Activated naive CD4-positive, alpha-beta T cell treated with anti-CD3 and anti-CD28 coated beads for 36 hours (primary cell): Measurements from ENCODE around the gene LDB2. TPM values are rescaled to one million over a fixed set of nuclear protein-coding genes. Genes with fewer than 3 reads are reported as not detected.
"Not testable (repeated sequence)": the region's sequence is repeated elsewhere in the genome, so short reads cannot be mapped to it uniquely, and the experiment has no call there.

Source experiments
- CTCF ChIA-PET: fragments of 350-600 bp; sonication (Branson Sonifier 250); formaldehyde crosslinking; loops from one replicate; lab custom pipeline; 2021; ENCODE audit warnings: antibody characterized with exemption; lab: Charles Lee
- DNase-seq: peaks from one replicate; pipeline ENCODE4 v3.0.0-alpha.2; 2020
- H3K27ac Mint-ChIP-seq: one replicate; pipeline ENCODE4 v1.8.0; 2021; ENCODE audit warnings: mild to moderate bottlenecking, mixed read lengths
- H3K27me3 Mint-ChIP-seq: one replicate; pipeline ENCODE4 v1.8.0; 2021; ENCODE audit warnings: low read depth, mixed read lengths
- H3K36me3 Mint-ChIP-seq: one replicate; pipeline ENCODE4 v1.8.0; 2021; ENCODE audit warnings: low read depth, mixed read lengths
- H3K4me1 Mint-ChIP-seq: one replicate; pipeline ENCODE4 v1.8.0; 2021; ENCODE audit warnings: low read depth, mixed read lengths
- H3K4me3 Mint-ChIP-seq: one replicate; pipeline ENCODE4 v1.8.0; 2021; ENCODE audit warnings: mild to moderate bottlenecking, moderate library complexity, mixed read lengths
- H3K9me3 Mint-ChIP-seq: one replicate; pipeline ENCODE4 v1.8.0; 2021; ENCODE audit warnings: mixed read lengths
- intact Hi-C: fragments of 100-400 bp; cut with micrococcal nuclease; formaldehyde crosslinking; loops from one replicate; pipeline ENCODE4 v1.15.1; 2023
- total RNA-seq, 2 experiments: library from RNA; stranded (reverse); gene quantifications; one replicate each; pipeline ENCODE4 v1.2.3, GENCODE V29; 2021

Gene LDB2
- total RNA-seq, 2 experiments from 2014 or later: not detected

DNA sequence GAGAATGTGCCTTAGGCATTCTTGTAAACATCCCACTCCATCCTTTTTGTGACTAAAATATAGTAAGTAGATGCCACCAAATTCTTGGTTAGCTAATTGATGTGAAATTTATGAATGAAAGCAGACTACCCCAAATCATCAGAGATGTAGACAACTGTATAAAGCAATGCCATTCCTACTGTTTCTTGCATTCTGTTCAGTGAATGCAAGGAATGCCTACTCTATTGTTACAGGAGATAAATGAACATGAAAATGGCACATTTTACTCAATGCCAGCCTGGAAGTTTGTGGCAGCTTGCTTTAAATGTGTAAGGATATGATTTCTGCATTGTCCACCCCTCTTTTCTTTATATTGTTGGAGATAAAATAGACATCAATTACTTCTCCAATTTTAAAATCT is 317.9 kb downstream of the LDB2 start:
- intact Hi-C loops: no loop called here
- Mint-ChIP-seq H3K36me3 (no peaks in the 10 kb centered on the region), H3K27ac (no peak overlapping the region), H3K9me3 (no peaks in the 10 kb centered on the region), H3K4me1 (no peaks in the 10 kb centered on the region), H3K4me3 (no peak overlapping the region), H3K27me3 (no peaks in the 10 kb centered on the region)
- CTCF ChIA-PET: no interaction called here
- DNase-seq: no peak

DNA sequence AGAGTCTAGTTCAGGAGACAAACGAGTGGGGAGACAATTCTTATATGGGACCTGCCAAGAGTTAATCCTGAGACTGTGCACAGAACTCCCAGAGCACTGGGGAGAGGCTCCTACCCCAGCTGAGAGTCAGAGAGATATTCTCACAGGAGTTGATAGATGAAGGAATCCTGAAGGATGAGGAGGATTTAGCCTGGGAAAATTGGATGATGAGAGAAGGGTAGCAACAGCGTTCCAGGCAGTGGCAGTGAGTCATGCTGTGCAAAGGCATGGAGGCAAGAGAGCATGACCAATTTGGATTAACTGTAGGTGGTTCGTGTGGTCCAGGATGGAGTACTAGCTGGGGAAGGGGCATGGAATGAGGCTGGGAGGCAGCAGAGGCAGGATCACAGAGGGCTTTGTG is 318.6 kb downstream of the LDB2 start:
- DNase-seq: no peak
- CTCF ChIA-PET: no interaction called here
- Mint-ChIP-seq H3K9me3 (no peaks in the 10 kb centered on the region), H3K36me3 (no peaks in the 10 kb centered on the region), H3K4me3 (no peak overlapping the region), H3K4me1 (no peaks in the 10 kb centered on the region), H3K27me3 (no peaks in the 10 kb centered on the region), H3K27ac (no peak overlapping the region)
- intact Hi-C loops: no loop called here

DNA sequence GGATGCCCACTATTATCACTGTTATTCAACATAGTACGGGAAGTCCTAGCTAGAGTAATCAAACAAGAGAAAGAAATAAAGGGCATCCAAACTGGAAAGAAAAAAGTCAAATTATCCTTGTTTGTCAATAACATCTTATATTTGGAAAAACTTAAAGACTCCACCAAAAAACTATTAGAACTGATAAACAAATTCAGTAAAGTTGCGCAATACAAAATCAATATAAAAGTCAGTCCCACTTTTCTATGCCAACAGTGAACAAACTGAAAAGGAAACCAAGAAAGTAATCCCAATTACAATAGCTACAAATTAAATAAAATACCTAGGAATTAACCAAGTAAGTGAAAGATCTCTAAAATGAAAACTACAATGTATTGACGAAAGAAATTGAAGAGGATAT is 321.3 kb downstream of the LDB2 start:
- H3K27me3 Mint-ChIP-seq: no peaks in the 10 kb centered on the region
- DNase-seq: no peak
- no peaks in the 10 kb centered on the region for H3K4me1 Mint-ChIP-seq
- no peak overlapping the region for H3K4me3 Mint-ChIP-seq
- CTCF ChIA-PET: no interaction called here
- H3K9me3 Mint-ChIP-seq: no peaks in the 10 kb centered on the region
- H3K36me3 Mint-ChIP-seq: no peaks in the 10 kb centered on the region
- no peak overlapping the region for H3K27ac Mint-ChIP-seq
- intact Hi-C loops: no loop called here

DNA sequence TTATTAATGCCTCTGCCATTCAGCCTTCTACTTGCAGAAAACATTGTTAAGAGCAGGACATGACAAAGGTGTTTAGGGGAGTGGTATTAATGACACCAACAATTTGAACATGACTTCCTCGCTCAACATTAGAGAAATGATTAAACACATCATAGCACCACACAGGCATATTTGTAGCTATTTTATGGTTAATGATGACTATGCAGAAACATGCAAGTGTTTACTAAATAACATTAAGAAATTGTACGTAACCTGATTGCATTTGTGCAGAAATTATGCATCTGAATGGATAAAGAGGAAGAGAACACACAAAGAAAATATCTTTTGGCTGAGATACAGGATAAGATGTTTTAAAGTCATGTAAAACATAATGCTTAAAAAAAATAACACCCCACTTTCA is 323.5 kb downstream of the LDB2 start:
- Mint-ChIP-seq H3K4me3 (no peak overlapping the region), H3K9me3 (no peaks in the 10 kb centered on the region), H3K27me3 (no peaks in the 10 kb centered on the region), H3K27ac (no peak overlapping the region), H3K4me1 (no peaks in the 10 kb centered on the region), H3K36me3 (no peaks in the 10 kb centered on the region)
- no peak for DNase-seq
- intact Hi-C loops: no loop called here
- CTCF ChIA-PET: no interaction called here

DNA sequence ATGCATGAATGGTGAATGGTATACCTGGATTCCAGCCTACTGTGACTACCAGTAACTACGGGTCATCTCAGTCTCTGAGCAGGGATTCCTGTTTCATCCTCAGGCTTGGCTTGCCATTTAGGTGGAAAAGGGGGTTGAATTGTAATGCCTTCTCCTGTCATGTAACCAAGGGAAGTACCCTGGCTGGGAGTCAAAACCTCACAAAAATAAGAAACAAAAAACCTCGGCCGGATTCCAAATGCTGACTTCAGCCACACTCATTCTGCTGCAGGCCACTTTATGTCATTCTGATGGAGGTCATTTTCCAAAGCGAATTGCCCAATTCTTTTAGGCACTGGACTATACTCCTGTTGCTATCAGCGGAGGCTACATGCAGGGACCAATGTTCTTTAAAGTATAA is 324.7 kb downstream of the LDB2 start:
- DNase-seq: no peak
- no peak overlapping the region for H3K4me3 Mint-ChIP-seq
- H3K9me3 Mint-ChIP-seq: no peaks in the 10 kb centered on the region
- CTCF ChIA-PET: no interaction called here
- intact Hi-C loops: no loop called here
- H3K27me3 Mint-ChIP-seq: no peaks in the 10 kb centered on the region
- no peaks in the 10 kb centered on the region for H3K36me3 Mint-ChIP-seq
- no peaks in the 10 kb centered on the region for H3K4me1 Mint-ChIP-seq
- no peak overlapping the region for H3K27ac Mint-ChIP-seq

DNA sequence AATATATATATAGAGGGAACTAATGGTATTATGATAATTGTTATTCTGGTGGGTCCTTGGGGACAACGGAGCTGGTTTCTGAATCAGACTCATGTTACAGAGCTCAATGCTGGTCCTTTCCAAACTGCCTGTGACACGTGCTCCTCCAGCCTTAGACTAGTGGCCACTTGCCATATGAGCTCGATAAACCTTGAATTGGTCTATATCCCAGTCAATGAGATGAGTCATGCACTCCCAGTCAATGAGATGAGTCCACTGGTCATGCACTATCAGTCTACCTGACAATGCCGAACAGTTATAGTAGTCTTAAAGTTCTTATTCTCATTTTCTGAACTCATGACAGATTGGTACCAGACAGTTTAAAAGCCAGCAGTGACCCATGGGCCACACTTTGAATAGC is 325.2 kb downstream of the LDB2 start:
- no peaks in the 10 kb centered on the region for H3K9me3 Mint-ChIP-seq
- CTCF ChIA-PET: no interaction called here
- H3K27me3 Mint-ChIP-seq: no peaks in the 10 kb centered on the region
- no peak overlapping the region for H3K27ac Mint-ChIP-seq
- no peak for DNase-seq
- H3K36me3 Mint-ChIP-seq: no peaks in the 10 kb centered on the region
- intact Hi-C loops: no loop called here
- H3K4me3 Mint-ChIP-seq: no peak overlapping the region
- H3K4me1 Mint-ChIP-seq: no peaks in the 10 kb centered on the region

DNA sequence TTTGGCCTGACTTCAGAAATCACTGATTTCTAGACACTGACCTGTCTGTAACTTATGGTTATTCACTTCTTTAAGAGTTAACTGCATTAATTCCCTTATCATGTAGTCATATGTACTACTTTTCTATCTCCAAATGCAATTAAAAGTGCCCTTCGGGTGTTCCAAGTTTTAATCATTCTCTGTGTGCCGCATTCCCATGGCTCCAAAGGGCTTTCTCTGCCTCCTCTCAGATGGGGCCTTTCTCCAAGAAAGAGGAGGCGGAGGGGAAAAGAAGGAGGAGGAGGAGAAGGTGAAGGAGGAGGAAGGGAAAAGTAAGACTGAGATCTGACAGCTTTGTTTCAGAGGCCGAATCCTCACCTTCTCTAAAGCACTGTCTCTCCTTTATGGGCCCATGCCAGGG is 325.8 kb downstream of the LDB2 start:
- H3K27me3 Mint-ChIP-seq: no peaks in the 10 kb centered on the region
- DNase-seq: no peak
- H3K4me3 Mint-ChIP-seq: no peak overlapping the region
- intact Hi-C loops: no loop called here
- no peaks in the 10 kb centered on the region for H3K36me3 Mint-ChIP-seq
- no peak overlapping the region for H3K27ac Mint-ChIP-seq
- CTCF ChIA-PET: no interaction called here
- H3K4me1 Mint-ChIP-seq: no peaks in the 10 kb centered on the region
- no peaks in the 10 kb centered on the region for H3K9me3 Mint-ChIP-seq

DNA sequence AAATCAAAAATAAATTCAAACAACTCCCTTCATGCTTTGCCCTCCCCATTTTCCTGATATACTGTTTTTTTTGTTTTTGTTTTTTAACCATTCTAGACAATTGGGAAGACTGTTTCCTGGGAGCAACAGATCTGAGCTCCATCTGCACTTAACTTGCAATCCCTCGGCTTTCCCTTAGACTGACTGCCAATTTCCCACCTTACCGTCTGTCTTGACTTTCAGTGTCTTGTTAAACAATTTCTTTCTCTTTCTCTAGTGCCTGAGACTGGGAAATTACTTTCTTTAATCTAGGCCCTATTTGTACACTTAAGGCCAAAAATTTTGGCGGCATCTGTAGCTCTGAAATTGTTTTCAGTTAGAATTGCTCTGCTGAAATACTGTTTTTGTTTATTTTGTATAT is 326.3 kb downstream of the LDB2 start:
- Mint-ChIP-seq H3K4me1 (no peaks in the 10 kb centered on the region), H3K27ac (no peak overlapping the region), H3K4me3 (no peak overlapping the region), H3K9me3 (no peaks in the 10 kb centered on the region), H3K36me3 (no peaks in the 10 kb centered on the region), H3K27me3 (no peaks in the 10 kb centered on the region)
- CTCF ChIA-PET: no interaction called here
- intact Hi-C loops: no loop called here
- no peak for DNase-seq

DNA sequence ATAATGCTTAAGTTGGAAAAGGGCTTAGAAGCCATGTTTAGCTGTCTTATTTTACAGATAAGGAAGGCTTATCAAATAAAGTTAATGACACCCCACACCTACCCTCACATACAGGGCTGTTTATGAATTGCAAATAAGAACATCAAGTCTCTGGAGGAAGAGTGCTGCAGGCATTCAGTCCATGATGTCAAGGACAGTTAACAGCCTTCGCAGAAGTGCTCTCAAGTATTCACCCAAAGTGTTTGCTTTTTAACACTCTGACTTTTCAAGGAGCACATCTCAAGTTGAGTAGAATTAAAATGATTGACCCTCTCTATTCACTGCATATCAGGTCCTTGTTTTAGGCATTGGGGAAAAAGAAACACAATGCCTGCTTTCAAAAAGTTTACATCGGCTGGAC is 328.7 kb downstream of the LDB2 start:
- CTCF ChIA-PET: no interaction called here
- no peaks in the 10 kb centered on the region for H3K9me3 Mint-ChIP-seq
- H3K4me1 Mint-ChIP-seq: no peaks in the 10 kb centered on the region
- intact Hi-C loops: no loop called here
- no peak overlapping the region for H3K27ac Mint-ChIP-seq
- no peak overlapping the region for H3K4me3 Mint-ChIP-seq
- no peaks in the 10 kb centered on the region for H3K27me3 Mint-ChIP-seq
- H3K36me3 Mint-ChIP-seq: no peaks in the 10 kb centered on the region
- no peak for DNase-seq

DNA sequence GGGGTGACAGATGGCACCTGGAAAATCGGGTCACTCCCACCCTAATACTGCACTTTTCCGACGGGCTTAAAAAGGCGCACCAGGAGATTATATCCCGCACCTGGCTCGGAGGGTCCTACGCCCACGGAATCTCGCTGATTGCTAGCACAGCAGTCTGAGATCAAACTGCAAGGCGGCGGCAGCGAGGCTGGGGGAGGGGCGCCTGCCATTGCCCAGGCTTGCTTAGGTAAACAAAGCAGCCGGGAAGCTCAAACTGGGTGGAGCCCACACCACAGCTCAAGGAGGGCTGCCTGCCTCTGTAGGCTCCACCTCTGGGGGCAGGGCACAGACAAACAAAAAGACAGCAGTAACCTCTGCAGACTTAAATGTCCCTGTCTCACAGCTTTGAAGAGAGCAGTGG is 341.1 kb downstream of the LDB2 start:
- H3K36me3 Mint-ChIP-seq, DNase-seq, intact Hi-C loops, H3K4me3 Mint-ChIP-seq, H3K4me1 Mint-ChIP-seq, H3K9me3 Mint-ChIP-seq, CTCF ChIA-PET, H3K27me3 Mint-ChIP-seq, H3K27ac Mint-ChIP-seq: not testable (repeated sequence)

DNA sequence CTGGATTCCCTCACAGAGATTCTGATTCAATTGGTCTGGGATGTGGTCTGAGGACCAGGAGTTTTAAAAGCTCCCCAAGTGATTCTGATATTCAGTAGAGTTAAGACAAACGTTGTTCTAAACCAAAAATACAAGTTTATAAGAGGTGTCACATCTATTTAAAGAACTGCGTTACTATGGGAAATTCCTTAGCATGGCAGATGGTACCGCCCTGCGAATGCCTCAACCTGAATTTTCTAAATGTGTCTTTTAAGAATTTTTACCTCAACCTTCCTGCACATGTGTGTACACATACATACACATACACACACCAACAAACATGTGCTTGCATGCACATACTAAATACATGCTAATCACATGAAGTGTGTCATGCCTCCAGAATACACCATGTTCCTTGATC is 343.3 kb downstream of the LDB2 start:
- no peak overlapping the region for H3K4me3 Mint-ChIP-seq
- H3K9me3 Mint-ChIP-seq: peaks cover 6% of the 10 kb centered on the region
- CTCF ChIA-PET: no interaction called here
- H3K27ac Mint-ChIP-seq: no peak overlapping the region
- no peaks in the 10 kb centered on the region for H3K4me1 Mint-ChIP-seq
- DNase-seq: no peak
- no peaks in the 10 kb centered on the region for H3K36me3 Mint-ChIP-seq
- H3K27me3 Mint-ChIP-seq: peaks cover 3% of the 10 kb centered on the region
- intact Hi-C loops: no loop called here

DNA sequence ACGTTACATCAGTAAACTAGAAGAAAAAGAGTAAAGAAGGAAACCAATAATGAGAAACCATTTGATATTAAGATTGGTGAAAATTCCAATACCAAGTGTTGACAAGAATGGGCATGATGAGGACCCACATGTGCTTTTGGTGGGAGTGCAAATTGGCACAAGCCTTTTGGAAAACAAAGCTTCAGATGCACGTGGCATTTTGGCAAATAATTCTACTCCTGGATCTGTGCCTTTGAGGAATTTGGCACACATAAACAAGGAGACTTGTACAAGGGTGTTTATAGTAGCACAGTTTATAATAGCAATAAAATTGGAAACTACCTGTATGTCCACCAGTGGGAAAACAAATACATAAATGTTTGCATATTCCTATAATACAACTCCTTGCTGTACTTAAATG is 347.9 kb downstream of the LDB2 start:
- CTCF ChIA-PET: no interaction called here
- Mint-ChIP-seq H3K27ac (no peak overlapping the region), H3K4me1 (no peaks in the 10 kb centered on the region), H3K36me3 (no peaks in the 10 kb centered on the region), H3K9me3 (peaks cover under 1% of the 10 kb centered on the region), H3K27me3 (peaks cover 3% of the 10 kb centered on the region), H3K4me3 (no peak overlapping the region)
- no peak for DNase-seq
- intact Hi-C loops: no loop called here

DNA sequence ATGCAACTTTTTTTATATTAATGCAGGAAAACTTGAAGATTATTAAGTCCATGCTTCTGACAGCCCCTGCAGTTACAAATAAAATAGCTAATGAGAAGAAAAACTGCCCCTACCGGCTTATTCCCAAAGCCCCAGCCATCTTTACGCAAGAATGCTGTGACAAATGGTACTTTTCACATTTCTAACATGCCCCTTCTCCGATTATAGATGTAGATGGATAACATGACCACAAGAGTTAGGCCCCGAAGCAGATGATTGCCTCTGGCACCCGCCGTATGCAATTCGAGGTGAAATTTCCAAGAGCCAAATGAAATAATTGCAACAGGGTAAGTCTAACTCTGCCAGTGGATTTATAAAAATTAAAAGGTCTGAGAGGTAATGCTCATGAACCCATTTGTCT is 352.8 kb downstream of the LDB2 start:
- no peak for DNase-seq
- CTCF ChIA-PET: interaction anchor here (0.6 kb wide), 1 partner anchor 90 kb away, joined by 4 read pairs; no protein-coding TSS in a partner anchor
- intact Hi-C loops: no loop called here
- Mint-ChIP-seq H3K27ac (no peak overlapping the region), H3K27me3 (no peaks in the 10 kb centered on the region), H3K4me1 (no peaks in the 10 kb centered on the region), H3K4me3 (no peak overlapping the region), H3K36me3 (no peaks in the 10 kb centered on the region), H3K9me3 (no peaks in the 10 kb centered on the region)

DNA sequence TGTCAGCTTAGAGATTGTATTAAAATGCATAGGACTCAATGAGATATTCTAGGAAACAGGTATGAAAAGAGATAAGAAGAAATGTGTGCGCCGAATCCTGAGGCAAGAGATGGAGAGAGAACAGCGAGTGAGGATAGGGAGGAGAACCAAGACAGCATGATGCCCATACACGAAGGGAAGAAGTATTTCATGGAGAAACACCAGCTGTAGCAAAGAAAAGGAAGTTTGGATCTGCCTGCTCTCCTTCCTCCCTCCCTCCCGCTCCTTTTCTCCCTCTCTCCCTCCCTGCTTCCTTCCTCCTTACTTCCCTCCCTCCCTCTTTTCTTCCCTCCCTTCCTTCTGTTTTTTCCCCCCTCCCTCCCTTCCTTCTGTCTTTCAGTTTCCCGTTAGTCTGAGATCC is 353.6 kb downstream of the LDB2 start:
- Mint-ChIP-seq H3K27ac (no peak overlapping the region), H3K27me3 (no peaks in the 10 kb centered on the region), H3K9me3 (no peaks in the 10 kb centered on the region), H3K36me3 (no peaks in the 10 kb centered on the region), H3K4me3 (no peak overlapping the region), H3K4me1 (no peaks in the 10 kb centered on the region)
- CTCF ChIA-PET: no interaction called here
- intact Hi-C loops: no loop called here
- no peak for DNase-seq
